Coronary artery (tissue), 2 donors: ENCODE data around the gene BUD13.

Experiments
- DNase-seq: peaks from one replicate; pipeline ENCODE4 v3.0.0-alpha.2; 2017; ENCODE audit warnings: low spot score
- H3K27ac ChIP-seq, 2 donors: fragments of 200-600 bp; sonication (generic); one replicate each; pipeline ENCODE4 v1.5.1; 2016 to 2019
- H3K4me3 ChIP-seq: fragments of 200-600 bp; sonication (generic); 2 replicates; pipeline ENCODE4 v1.5.1; 2016; ENCODE audit warnings: mild to moderate bottlenecking, moderate library complexity
- CTCF ChIP-seq: fragments of 200-600 bp; sonication (generic); IDR thresholded peaks from one replicate; pipeline ENCODE4 v1.5.1; 2019; ENCODE audit warnings: antibody characterized with exemption

Gene BUD13

GRCh38 chr11:116772443-116773202 lies at the start of gene BUD13:
TSS of gene BUD13 (minus strand) at chr11:116772987. CDS start at chr11:116772964, 23 bp downstream.
- TF ChIP-seq CTCF = no peak
- peak; percentile 93 for DNase-seq
- Histone ChIP-seq H3K27ac (peak within 1 kb of the TSS; percentile 76 to 90), H3K4me3 (peak within 1 kb of the TSS; percentile 87)

GRCh38 chr11:116822575-116822974 lies 49.8 kb upstream of the BUD13 start:
- H3K4me3 ChIP-seq = no peak overlapping the region
- DNase-seq = no peak
- no peak overlapping the region for H3K27ac ChIP-seq
- no peak for TF ChIP-seq CTCF

GRCh38 chr11:116821050-116821918 lies 48.5 kb upstream of the BUD13 start:
- TF ChIP-seq CTCF = no peak
- Histone ChIP-seq H3K27ac (no peak overlapping the region), H3K4me3 (no peak overlapping the region)
- peak; percentile 68 for DNase-seq

- DNase-seq = no peak
- Histone ChIP-seq H3K27ac (no peak overlapping the region), H3K4me3 (no peak overlapping the region)
- no peak for TF ChIP-seq CTCF
Observed at GRCh38 chr11:116819049-116819448, 46.3 kb upstream of the BUD13 start.

GRCh38 chr11:116814502-116814901 lies 41.7 kb upstream of the BUD13 start:
- H3K4me3 ChIP-seq = no peak overlapping the region
- no peak for TF ChIP-seq CTCF
- no peak overlapping the region for H3K27ac ChIP-seq
- DNase-seq = no peak

- TF ChIP-seq CTCF = no peak
- Histone ChIP-seq H3K27ac (no peak overlapping the region), H3K4me3 (no peak overlapping the region)
- DNase-seq = no peak
Observed at GRCh38 chr11:116813781-116814471, 41.1 kb upstream of the BUD13 start.
